NCI-H345 (cell line): ENCODE results near the gene SLC37A3.

Source experiments
- DNase-seq: peaks from one replicate; lab custom pipeline; 2025; lab: John Stamatoyannopoulos, UW

Gene SLC37A3

DNA sequence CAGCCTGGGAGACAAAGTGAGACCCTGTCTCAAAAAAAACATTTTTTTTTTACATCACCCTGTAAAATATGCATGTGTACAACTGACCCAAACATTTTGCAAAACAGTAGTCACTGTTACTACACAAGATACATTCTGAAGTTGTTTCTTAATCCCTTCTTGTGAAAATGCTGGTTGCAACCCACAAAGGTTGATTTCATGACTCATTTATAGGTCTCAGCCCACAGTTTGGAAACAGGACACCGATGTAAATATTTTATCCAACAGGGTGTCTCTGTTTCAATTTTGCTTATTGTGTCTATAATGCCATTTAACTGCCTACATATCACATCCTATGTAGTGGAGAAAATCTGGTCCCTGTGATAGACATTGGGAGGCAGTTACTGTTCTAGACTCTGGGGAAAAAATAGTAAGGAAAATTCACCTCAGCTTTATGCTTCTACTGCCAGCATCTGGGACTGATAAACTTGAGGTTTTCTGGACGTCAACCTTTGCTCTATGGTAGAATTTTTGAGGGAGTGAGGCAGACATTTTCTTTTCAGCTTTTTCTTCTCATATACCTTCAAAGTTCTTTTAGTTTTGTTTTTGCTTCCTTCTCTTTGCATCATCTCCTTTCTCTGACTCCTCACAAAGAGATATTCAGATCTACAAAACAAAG lies 4.0 kb upstream of the SLC37A3 start:
- no peak for DNase-seq

DNA sequence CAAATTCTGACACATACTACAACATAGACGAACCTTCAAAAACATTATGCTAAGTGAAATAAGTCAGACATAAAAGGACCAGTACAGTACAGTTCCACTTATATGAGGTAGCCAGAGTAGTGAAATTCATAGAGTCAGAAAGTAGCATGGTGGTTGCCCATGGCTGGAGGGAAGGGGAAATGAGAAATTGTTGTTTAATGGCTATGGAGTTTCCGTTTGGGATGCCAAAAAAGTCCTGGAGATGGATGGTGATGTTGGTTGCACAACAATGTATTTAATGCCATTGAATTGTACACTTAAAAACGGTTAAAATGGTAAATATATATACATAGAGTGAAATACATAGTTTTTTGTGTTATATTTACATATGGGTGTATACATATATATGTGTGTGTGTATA lies 2.1 kb upstream of the SLC37A3 start:
- DNase-seq, result no peak

DNA sequence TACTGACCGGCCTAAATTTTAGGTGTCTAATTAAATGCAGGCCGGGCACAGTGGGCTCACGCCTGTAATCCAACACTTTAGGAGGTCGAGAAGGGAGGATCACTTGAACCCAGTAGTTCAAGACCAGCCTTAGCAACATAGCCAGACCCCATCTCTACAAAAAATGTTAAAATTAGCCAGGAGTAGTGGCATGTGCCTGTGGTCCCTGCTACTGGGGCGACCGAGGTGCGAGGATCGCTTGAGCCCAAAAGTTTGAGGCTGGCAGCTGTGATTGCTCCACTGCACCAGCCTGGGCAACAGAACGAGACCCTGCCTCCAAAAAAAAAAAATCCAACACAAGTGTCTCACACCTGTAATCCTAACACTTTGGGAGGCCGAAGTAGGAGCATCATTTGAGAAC lies 491 bp upstream of the SLC37A3 start:
- DNase-seq, result no peak

DNA sequence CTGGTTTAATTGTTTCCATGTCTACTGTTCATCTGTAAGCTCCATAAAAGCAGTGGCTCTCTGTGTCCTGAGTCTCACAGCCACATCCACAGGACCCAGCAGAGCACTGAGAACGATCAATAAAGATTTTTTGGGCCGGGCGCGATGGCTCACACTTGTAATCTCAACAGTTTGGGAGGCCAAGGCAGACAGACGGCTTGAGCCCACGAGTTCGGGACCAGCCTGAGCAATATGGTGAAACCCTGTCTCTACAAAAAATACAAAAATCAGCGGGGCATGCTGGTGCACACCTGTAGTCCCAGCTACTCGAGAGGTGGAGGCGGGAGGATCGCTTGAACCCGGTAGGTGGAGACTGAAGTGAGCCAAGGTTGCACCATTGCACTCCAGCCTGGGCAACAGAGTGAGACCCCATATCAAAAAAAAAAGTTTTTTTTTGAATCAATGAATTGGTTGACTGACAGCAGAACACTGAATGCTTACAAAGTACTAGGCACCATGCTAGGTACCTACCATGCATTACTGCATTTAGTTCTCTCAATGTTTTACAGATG lies 4.5 kb downstream of the SLC37A3 start:
- no peak for DNase-seq

DNA sequence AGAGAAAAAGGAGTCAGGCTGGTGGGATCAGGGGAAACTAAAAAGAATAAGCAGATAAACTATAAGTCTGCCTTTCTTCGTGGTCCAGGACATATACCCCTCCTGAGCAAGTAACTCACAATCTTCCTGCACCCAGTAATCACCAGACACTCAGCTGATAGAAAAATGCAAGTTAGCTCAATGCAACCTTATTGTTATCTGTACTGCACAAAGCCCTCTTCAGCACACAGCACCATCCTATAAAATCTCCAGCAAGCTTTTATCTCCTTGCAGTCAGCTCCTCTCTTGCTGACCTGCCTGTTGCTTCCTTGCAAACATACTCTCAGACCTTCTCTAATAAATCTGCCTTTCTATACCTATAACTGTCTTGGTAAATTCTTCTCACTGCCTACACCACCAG lies 6.7 kb downstream of the SLC37A3 start:
- no peak for DNase-seq

DNA sequence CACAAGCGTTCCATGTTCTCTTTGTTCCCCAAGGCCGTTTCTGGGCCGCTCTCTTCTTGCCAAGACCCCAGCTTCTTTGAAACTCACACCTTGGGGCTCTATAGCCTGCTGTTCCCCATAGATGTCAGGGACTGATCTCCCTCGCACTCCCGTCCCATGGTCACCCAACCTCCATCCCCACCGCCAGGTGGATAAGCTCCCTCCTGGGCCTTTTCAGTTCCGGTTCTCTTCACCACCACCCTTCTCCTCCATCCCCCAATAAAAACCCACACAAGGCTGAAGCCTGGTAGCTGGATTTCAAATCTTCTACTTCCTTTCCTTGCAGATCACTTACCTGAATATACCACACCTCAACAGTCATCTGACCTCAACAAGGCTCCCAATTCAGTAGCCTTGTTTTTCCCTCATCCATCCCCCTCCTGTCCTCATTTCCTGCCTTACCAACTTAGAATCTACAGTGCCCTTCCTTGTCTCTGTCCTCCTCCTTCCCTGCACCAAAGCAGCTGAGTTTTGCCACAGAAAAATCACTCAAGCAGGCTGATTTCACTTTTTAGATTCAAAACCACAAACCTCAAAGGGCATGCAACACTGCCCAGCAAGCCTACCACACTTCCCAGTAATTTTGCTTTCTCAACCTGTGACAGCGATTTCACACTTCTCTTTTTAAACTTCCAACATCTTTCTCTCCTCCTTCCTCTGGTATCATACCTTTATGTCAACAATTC lies 7.7 kb downstream of the SLC37A3 start:
- no peak for DNase-seq

DNA sequence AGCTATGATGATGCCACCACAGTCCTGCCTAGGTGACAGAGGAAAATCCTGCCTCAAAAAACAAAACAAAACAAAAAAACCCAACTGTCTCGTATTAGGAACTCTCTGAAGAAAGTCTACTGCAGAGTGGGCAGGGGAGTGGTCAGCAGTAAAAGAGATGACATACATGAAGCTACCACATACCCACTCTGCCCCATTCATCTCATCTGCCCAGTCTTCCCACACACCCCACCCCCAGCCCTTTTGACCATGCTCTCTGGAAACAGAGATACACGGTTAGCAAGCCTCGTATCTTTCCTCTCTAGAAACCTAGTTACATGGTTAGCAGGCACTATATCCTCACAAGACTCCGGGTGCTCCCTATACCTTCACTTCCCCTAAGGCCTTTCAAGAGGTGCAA lies 8.3 kb downstream of the SLC37A3 start:
- DNase-seq, result no peak

DNA sequence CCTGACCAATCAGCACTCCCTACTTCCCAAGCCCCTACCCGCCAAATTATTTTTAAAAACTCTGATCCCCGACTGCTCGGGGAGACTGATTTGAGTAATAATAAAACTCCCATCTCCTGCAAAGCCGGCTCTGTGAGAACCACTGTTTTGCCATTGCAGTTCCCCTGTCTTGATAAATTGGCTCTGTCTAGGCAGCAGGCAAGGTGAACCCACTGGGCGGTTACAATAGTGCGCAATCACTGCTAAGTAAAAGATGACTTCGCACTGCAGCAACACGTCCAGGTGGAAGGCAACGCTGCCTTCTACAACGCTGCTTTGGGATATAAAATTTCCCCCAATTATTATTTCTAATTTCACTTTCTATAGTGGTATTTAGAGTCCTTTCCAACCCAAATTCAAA lies 8.9 kb downstream of the SLC37A3 start:
- no peak for DNase-seq

DNA sequence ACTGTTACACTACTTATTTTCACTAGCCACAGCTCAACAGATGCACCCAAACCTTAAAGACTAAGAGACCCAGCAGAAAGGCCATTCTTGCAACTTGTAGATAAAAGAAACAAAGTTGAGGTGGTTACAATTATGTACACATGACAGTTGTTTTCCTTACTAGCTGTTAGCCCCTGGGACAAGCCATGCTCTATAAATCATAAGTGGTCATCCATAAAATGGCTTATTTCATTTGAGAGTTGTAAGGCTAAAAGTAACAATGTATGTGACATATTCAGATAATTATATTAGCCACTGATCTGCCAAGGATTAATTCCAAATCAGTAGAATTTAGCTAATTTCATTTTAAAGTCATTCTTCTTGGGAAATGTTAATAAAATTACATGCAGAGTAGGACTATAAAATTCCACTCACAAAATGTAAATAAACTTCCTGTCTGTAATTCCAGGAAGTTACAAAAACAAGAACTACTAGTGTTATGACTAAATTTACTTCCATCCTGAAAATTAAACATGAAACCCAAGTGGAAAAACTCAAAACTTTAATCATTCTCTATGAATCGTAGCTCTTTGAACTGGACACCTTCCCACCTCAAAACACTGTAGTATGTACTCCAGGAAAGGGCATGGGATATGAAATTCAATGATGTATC lies 13.3 kb downstream of the SLC37A3 start:
- no peak for DNase-seq

DNA sequence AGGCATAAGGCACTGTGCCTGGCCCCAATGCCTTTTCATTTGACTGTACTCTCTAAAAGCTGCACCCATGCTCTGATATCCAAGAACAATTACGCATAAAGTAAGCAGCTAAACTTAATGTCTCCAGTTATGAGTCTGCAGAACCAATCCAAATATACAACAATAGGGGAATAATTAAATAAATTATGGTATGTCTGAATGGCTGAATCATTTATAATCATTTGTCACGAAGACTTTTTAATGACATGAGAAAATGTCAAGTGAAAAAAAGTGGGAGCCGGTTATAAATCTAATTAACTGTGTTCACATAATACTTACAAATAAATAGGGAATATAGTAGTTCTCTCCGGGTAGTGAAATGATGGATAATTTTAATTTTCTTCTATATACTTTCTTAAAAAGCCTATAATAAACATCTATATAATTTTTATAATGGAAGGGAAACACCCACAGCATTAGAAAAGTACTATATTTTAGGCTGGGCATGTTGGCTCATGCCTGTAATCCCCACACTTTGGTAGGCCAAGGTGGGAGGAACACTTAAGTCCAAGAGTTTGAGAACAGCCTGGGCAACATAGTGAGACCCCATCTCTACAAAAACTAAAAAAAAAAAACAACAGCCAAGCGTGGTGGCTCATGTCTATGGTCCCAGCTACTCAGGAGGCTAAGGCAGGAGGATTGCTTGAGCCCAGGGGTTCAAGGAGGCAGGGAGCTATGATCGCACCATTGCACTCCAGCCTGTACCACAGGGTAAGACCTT lies 14.2 kb downstream of the SLC37A3 start:
- DNase-seq, result no peak

DNA sequence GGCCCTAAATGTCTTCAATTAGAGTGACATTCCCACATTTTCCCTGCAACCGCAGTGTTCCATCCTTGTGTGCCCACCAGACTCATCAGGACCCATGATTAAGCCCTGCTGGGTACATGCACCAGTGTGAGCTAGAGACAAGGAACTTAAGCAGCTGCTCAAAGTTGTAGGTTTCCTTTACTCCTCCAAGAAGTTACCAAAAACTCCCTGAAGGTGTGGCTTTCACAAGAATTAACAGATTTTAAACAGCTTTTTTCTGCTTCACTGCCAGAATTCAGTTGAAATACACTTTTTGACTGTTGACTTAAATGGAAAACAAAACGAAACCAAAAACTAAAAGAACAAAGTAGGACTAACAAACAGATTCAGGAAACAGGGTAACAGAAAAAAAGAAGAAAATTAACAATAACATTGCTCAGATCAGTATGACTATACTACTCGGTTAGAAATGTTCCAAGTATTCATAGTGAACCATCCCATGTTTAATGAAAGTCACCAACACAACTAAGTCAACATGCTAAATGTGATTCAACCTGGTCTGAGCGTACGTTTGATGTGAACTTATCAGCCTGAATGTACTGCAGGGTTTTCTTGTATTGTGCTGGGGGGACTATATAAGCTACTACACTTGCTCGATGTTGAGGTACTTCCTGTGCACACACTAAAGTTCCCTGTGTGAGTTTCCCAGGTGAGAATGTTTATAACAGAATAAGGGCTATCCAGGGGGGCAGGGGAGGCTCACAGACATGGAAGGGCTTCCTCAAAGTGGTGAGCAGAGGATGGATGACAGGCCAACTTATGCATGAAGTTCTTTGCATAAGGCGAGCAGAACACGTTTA lies 22.2 kb downstream of the SLC37A3 start:
- no peak for DNase-seq

DNA sequence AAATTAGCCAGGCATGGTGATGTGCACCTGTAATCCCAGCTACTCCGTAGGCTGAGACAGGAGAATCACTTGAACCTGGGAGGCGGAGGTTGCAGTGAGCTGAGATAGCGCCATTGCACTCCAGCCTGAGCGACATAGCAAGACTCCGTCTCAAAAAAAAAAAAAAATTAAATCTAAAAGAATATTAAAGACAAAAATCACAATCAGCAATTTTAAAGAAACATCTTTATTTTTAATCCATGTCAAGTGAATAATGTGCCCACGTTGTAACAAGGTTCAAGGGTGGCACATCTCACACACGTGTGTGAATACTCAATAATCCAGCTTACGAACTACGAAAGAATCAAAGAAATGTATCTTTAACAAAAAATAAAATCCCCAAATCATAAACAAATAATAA lies 23.0 kb downstream of the SLC37A3 start:
- DNase-seq, result no peak

DNA sequence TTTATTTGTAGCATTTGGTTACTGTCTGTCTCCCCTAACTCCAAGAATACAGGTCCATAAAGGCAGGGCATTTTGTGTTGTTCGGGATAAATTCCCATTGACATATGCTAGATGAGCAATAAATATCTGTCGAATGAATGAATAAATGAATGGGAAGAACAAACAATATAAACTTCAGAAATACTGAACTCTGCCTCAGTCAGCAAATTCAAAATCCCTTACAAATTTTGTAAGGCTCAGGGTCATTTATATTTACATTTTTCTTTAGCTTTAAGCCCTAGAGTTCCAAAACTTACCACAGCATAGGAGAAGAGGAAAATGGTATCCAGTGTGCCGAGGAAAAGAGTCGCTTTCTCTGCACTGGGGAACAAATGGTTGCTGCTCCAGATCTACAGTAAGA lies 29.0 kb downstream of the SLC37A3 start:
- DNase-seq, result no peak

DNA sequence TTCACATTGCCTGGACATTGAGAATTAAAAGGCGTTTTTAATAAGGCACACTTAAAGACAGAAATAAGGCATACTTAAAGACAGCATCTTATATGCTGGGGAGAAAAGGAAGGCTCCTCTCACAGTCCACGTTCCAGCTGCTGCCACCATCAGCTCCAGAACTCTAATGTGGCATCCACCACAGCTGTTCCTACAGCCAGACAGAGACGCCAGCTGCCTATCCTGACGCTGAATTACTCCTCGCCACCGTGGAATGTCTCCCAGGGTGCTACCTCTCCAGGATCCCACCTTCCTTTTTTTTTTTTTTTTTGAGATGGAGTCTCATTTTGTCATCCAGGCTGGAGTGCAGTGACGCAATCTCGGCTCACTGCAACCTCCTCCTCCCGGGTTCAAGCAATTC lies 30.8 kb downstream of the SLC37A3 start:
- no peak for DNase-seq

DNA sequence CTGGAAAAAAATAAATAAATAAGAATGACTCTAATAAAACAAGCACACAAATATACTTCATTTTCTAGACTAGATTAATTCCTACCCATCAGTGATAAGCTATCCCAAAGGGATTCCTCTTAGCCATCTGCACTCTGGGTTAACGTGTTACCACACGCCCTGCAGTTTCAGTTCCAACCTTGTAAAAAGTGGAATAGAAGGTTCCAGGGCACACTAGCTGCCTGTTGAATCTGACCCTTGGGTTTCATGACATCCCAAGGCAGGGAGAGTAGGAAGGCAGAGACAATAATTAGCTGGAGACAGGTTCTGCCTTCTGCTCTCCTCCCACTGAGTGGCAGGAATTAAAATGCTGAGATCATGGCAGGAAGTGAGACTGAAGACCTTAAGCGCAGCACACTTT lies 33.5 kb downstream of the SLC37A3 start:
- no peak for DNase-seq

DNA sequence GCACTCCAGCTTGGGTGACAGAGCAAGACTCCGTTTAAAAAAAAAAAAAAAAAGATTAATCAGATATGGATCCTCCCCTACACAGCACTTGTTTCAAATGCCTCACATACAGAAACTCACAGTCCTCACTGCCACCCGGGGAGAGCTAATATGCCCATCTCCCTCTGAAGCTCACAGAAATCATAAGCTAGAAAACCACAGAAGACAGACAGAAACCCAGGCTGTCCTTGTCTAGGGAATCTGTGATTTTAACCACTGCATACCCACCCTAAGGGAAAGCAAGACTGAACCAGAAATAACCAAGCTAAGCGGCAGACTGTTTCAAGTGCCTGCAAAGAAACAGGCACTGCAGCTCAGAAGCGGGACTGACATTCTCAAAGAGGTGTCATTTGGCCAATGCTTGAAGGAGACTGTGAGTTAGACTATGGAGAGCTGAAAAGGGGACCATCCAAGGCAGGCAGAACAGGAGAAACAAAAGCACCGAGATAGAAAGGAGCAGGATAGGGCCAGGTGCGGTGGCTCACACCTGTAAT lies 37.6 kb downstream of the SLC37A3 start:
- DNase-seq, result no peak

DNA sequence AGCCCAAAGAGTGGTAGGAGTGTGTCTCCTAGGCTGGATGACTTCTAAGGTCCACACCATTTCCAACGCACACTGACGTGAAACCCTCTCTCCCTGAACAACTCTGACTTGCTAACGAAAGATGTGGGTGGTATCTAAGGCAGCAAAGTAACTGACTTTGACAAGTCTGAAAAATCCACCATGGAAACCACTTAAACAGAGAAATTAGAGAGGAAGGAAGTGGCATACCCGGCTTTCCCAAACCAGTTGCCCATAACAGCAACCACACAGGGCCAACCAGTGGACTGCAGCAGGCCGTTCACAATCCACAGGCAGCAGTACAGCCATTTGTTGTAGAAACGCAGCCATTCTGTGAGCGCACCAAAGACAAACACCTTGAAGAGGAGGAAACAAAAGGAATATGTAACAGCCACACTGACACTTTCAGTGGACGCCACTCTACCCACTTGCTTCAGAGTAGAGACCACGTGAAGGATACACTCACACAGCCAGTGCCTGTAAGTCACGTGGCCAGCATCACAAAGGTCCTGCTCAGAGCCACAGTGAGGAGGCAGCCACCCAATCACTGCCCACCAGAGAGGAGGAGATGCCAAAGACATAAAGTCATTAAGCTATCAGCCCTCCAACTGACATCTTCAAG lies 39.8 kb downstream of the SLC37A3 start:
- no peak for DNase-seq

DNA sequence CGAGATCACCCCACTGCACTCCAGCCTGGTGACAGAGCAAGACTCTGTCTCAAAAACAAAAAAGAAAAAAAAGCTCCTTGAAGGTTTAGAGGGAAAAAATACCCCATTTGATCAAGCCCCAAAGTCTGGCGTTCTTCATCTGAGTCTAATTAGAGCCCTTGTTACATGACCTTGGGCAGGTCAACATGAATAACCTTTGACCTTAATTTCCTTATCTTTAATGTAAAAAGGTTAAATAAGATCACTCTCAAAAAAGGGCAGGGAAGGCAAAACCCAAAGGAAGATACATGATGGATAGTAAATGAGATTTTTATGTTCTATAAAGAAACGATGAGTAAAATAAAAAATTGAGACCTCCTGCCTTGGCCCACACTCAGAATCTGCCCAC lies 40.3 kb downstream of the SLC37A3 start:
- no peak for DNase-seq

DNA sequence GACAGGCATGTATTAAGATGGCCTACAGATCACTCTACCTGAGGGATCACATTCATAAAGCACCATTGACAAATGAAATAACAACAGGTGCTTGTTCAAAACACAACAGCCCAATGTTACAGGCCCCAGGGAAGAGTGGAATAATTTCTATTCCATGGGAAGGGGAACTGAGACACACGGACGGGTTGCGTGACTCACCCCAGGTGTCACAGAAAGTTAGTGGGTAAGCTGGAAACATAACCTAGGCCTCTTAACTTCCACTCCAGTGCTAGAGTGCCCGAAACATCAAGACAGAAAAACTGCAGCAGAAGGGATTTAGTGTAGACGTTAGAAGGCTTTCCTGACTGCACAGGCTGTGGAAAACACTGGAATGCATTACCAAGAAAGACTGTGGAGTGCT lies 48.3 kb downstream of the SLC37A3 start:
- DNase-seq, result no peak

DNA sequence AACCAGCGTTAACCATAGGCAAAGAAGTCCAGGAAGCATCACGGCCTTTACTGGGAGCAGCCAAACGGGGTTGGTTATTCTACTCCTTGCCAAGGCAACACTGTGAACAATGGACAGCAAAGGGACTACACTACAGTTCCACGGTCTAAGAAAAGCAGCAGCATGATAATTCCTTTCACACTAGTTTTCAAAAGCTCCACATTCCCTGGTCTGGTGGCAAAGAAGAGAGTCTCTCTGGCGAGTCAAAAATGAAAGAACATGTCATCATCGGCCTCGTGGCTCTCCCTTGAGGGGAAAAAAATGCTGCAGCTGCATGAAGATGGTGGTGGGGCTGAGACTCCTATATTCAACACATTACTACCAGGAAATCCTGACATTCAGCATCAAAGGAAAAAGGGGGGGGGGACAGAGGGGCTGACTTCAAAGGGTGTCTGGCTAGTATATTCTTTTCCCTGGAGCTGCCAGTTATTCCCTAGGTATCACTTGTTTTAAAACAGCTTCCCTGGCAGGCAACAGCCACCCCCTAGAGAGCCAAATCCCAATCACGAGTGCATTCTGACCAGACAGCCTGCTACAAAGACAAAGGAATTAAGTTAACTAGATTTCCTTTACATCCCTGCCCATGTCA lies 49.1 kb downstream of the SLC37A3 start:
- no peak for DNase-seq
